Omental fat pad (tissue), 4 donors: ENCODE data around the gene NUDT16L1. TPM values are rescaled to one million over a fixed set of nuclear protein-coding genes. Genes with fewer than 3 reads are reported as not detected.

ENCODE experiments used
- ATAC-seq: fragments of 150-250 bp; one replicate; pipeline ENCODE4 v1.9.1; 2016; ENCODE audit warnings: mild to moderate bottlenecking, moderate library complexity; ENCODE audit not compliant: low FRiP score
- DNase-seq: peaks from one replicate; pipeline ENCODE4 v3.0.0-alpha.2; 2019; ENCODE audit warnings: low spot score
- total RNA-seq, 4 donors: library from RNA; depleted of rRNA; stranded (reverse); fragments of >200 nt; gene quantifications; one replicate each; pipeline ENCODE4 v1.1.0, GENCODE V29; 2016
- TF ChIP-seq, protein P1 (sequence below), 3 donors: fragments of 450-650 bp; IDR thresholded peaks; one replicate each; pipeline ENCODE4 v1.5.1; 2016 to 2017; ENCODE audit warnings: antibody characterized with exemption in 3 of 3, mild to moderate bottlenecking in 3 of 3, moderate library complexity in 2 of 3

Gene NUDT16L1
- total RNA-seq, 4 donors from 2014 or later: 12.4 to 26.8 (median 20.9) TPM

DNA sequence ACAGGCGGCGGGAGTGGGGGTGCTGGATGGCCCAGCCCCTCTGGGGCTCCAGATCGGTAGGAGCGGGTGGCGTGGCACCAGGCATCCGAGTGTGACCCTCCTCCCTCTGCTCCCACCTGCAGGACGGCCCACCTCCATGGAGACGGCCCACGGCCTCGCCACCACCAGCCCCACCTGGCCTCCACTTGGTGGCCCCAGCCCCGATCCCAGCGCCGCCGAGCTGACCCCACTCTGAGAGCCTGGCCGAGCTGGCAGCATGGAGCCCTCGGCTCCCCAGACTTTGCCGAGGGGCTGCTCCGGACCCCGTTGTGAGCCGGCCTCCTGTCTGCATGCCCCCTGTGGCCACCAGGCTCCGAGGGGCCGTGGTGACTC lies 4.7 kb upstream of the NUDT16L1 start:
- TF ChIP-seq, protein P1, sequence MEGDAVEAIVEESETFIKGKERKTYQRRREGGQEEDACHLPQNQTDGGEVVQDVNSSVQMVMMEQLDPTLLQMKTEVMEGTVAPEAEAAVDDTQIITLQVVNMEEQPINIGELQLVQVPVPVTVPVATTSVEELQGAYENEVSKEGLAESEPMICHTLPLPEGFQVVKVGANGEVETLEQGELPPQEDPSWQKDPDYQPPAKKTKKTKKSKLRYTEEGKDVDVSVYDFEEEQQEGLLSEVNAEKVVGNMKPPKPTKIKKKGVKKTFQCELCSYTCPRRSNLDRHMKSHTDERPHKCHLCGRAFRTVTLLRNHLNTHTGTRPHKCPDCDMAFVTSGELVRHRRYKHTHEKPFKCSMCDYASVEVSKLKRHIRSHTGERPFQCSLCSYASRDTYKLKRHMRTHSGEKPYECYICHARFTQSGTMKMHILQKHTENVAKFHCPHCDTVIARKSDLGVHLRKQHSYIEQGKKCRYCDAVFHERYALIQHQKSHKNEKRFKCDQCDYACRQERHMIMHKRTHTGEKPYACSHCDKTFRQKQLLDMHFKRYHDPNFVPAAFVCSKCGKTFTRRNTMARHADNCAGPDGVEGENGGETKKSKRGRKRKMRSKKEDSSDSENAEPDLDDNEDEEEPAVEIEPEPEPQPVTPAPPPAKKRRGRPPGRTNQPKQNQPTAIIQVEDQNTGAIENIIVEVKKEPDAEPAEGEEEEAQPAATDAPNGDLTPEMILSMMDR (IDR thresholded peaks at IDR 0.05): no peak

DNA sequence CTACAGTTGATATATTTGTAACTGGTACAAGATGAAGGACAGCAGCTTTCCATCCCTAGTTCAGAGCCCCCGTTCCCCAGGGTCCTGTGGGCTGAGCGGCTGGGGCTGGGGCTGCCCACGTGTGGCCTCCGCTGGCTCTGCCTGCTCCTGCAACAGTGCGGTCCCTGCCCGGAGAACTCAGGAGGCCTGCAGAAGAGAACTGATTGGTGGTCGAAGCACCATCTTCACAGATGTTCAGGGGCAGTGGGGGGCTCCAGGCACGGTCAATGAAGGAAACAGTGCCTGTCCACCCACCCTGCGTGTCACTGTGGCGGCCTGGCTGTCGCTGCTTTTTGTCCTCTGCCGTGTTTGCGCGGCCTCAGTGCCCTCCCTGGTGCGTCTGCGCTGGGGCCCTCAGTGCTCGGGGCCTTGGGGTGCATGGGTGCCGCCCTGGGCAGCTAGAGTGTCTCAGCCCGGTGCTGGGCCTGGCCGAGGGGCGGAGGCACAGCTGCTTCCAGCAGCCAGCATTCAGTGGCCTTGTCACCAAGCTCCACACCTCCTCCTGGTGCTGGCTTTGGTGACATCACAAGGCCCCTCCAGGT lies 4.2 kb upstream of the NUDT16L1 start:
- TF ChIP-seq, protein P1 (IDR thresholded peaks at IDR 0.05): no peak
- ATAC-seq (no peak), DNase-seq (no peak)

More for the DNA sequence above, 4.7 kb upstream of the NUDT16L1 start:
- DNase-seq (no peak), ATAC-seq (no peak)

DNA sequence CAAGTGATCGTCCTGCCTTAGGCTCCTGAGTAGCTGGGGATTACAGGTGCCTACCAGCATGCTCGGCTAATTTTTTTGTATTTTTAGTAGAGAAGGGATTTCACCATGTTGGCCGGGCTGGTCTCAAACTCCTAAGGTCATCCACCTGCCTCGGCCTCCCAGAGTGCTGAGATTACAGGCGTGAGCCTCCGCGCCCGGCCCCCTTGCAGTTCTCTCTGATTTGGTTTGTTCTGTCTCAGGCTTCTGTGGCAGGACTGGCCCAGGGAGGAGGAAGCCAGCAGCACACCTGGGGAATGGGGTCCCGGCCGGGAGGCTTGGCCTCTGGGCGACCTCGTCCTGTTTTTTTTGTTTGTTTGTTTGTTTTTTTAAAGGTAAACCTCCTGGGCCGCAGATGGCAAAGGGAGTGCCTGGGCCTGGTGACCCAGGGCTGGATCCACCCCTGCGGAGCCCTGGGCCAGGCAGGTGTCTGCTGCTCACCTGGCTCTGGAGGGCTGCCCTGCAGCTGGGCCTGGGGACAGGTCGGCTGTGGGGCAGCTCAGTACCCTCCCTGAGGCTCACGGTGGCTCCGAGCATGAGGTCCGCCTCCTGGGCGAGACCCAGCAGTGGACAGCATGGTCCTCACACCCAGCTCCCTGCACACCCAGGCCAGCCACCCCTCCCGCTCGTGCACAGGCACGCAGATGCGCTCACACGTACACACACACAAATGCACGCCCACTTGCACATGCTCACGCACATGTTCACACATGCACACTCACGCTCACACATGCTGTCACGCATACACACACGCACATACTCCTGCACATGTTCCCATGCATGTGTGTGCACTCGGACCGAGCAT lies 3.3 kb upstream of the NUDT16L1 start:
- no peak for ATAC-seq
- DNase-seq: no peak
- TF ChIP-seq, protein P1 (IDR thresholded peaks at IDR 0.05): no peak

DNA sequence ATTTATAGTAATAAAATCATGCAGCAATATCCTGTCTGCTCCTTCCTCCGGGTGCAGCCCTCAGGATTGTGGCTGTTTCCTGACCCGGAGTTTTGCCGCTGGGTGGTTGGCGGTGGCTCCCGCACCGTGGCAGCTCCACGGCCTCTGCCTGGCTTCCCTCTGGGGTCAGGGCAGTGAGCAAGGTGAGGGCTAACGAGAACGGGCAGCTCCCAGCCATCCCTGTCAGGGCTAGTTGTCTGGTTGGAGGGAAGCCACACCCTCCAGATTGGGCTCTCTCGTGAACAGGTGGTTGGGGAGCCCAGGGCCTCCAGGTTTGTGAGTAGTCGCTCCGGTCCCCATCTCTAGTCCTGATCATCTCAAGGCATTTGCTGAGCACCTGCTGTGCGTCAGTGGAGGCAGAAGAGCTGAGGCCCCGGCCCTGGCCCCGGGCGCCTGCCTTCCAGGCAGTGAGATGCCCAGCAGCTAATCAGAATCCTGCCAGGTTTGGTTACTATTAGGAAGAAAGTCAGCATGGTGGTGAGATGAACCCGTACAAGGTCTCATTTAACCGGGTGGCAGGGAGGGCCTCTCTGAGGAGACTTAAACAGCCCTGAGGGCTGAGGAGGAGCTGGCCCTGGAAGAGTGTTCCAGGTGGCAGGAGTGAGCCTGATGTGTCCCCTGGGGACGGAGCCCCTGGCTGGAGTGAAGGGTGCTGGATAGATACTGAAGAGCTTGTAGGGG lies 2.3 kb upstream of the NUDT16L1 start:
- ATAC-seq: no peak

DNA sequence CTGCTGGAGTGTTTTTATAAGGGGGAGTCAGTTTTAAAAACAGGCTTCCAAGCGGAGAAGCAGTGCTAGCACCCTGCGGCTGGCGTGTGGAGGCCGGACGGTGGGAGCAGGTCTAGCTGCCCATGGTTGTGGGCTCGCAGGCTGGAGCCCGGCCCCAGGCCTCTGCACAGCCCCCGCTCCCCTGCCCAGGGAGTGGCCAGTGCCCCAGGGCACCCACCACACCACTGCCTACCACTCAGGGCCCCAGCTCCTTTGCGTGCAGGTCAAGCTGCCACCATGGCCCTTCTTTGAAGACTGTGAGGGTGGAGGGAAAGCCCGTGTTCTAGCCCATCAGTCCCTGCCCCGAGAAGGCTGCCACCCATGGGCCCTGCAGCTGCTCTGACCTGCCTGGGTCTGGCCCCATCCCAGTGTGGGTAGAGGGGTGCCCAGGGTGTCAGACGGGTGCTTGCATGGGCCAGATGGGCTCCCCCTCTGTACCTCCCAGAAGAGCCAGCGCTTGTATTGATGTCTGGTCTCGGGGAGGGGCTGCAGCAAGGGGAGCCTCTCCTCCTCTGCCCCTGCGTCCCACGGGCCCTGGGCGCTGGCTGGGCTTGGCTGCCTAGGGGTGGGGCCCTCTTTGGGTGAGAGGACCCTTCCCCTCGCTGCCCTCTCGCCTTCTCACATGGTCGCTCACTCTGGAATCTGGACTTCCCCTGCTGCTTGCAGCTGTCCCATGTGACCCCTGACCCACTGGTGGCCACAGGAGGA lies 1.5 kb upstream of the NUDT16L1 start:
- TF ChIP-seq, protein P1 (IDR thresholded peaks at IDR 0.05): no peak
- no peak for DNase-seq
- no peak for ATAC-seq

More for the DNA sequence above, 2.3 kb upstream of the NUDT16L1 start:
- TF ChIP-seq, protein P1 (IDR thresholded peaks at IDR 0.05): no peak
- DNase-seq: no peak

DNA sequence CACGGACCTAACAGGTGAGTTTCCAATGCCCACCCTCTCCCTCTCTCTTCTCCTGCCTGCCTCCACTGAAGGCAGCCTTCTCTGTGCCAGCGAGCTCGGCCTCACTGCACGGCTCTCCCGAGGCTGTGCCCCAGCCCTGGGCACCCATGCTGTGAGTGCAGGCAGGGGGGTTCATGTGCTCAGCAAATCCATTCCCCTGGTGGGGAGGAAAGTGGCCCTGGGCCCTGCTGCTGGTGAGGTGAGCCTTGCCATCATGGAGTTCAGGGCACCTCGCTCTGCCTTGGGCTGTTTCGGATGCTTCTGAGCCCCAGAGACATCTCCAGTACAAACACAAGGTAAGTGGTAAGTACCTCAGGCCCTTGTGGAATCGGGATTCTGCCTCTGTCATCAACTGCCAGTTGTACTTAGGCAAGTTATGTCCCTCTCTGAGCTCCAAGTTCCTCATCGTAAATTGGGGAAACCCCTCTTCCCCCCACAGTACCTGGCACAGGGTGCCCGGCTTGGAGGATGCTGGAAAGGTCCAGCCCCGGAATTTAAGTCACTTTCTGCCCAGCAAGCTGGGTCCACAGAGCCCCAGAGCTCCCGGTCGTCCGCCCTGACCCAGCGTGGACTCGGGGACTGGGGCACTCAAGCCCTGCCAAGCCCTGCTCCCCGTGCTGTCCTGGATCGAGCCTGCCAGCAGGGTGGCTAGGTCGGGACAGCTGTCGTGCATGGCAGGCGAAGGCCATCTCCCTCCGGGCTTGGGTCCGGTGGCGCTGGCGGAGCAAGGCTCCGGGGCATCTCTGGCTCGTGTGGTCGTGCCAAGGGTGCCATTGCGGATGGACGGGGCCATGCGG lies 684 bp upstream of the NUDT16L1 start:
- ATAC-seq: peak; percentile 1
- DNase-seq: no peak
- TF ChIP-seq, protein P1 (IDR thresholded peaks at IDR 0.05): no peak
